GM19239 (cell line): ENCODE data around the gene ZP3.
"Not testable (repeated sequence)": the region's sequence is repeated elsewhere in the genome, so short reads cannot be mapped to it uniquely, and the experiment has no call there.

Experiments
- DNase-seq: peaks from one replicate; pipeline ENCODE4 v3.0.0; 2011; ENCODE audit warnings: low spot score; ENCODE audit not compliant: insufficient read length
- FAIRE-seq: peaks from 2 replicates; lab custom pipeline; 2011; peaks lifted over from hg19 to GRCh38; lab: Jason Lieb, UNC

Gene ZP3

GRCh38 chr7:76424413-76425111 is at the start of gene ZP3:
Gene ZP3, plus strand, starts transcription at chr7:76424950. Its CDS starts 15 bp downstream, at chr7:76424965.
- FAIRE-seq (no peak), DNase-seq (no peak)

GRCh38 chr7:76375251-76375650 is 49.5 kb upstream of the ZP3 start:
- DNase-seq (no peak), FAIRE-seq (no peak)

GRCh38 chr7:76377186-76377918 is 47.4 kb upstream of the ZP3 start:
- FAIRE-seq: no peak
- DNase-seq: no peak

- no peak for DNase-seq
- no peak for FAIRE-seq
These were observed 44.2 kb upstream of the ZP3 start for GRCh38 chr7:76380623-76380966.

- DNase-seq (no peak), FAIRE-seq (no peak)
These were observed 42.9 kb upstream of the ZP3 start for GRCh38 chr7:76381814-76382213.

- no peak for FAIRE-seq
- no peak for DNase-seq
These were observed 41.4 kb upstream of the ZP3 start for GRCh38 chr7:76383089-76383944.

- FAIRE-seq: no peak
These were observed 38.0 kb upstream of the ZP3 start for GRCh38 chr7:76386691-76387260.

GRCh38 chr7:76387789-76388188 is 37.0 kb upstream of the ZP3 start:
- FAIRE-seq, DNase-seq: not testable (repeated sequence)

More at GRCh38 chr7:76386691-76387260, 38.0 kb upstream of the ZP3 start:
- DNase-seq: no peak

GRCh38 chr7:76390092-76390491 is 34.7 kb upstream of the ZP3 start:
- DNase-seq (no peak), FAIRE-seq (no peak)

GRCh38 chr7:76392531-76393115 is 32.1 kb upstream of the ZP3 start:
- no peak for DNase-seq
- no peak for FAIRE-seq

GRCh38 chr7:76393116-76394031 is 31.4 kb upstream of the ZP3 start:
- peak; percentile 95 for DNase-seq
- peak; percentile 81 for FAIRE-seq

GRCh38 chr7:76394957-76395356 is 29.8 kb upstream of the ZP3 start:
- DNase-seq (no peak), FAIRE-seq (no peak)

GRCh38 chr7:76395605-76395964 is 29.2 kb upstream of the ZP3 start:
- not testable (repeated sequence) for FAIRE-seq, DNase-seq

GRCh38 chr7:76395965-76396726 is 28.6 kb upstream of the ZP3 start:
- DNase-seq: no peak
- FAIRE-seq: no peak

GRCh38 chr7:76396864-76397263 is 27.9 kb upstream of the ZP3 start:
- no peak for DNase-seq
- no peak for FAIRE-seq

- FAIRE-seq (no peak), DNase-seq (peak; percentile 85)
These were observed 27.2 kb upstream of the ZP3 start for GRCh38 chr7:76397409-76398183.

GRCh38 chr7:76400248-76400647 is 24.5 kb upstream of the ZP3 start:
- DNase-seq (no peak), FAIRE-seq (no peak)

- not testable (repeated sequence) for DNase-seq, FAIRE-seq
These were observed 21.7 kb upstream of the ZP3 start for GRCh38 chr7:76403097-76403496.
